ENCODE measurements around the gene PVRIG. TPM values are rescaled to one million over a fixed set of nuclear protein-coding genes. Genes with fewer than 3 reads are reported as not detected.
"Not testable (repeated sequence)": the region's sequence is repeated elsewhere in the genome, so short reads cannot be mapped to it uniquely, and the experiment has no call there.

PVRIG gene
- total RNA-seq, 3 donors from 2014 or later: 0.32 to 1.2 (median 0.66) TPM

GRCh38 chr7:100185726-100186125 lies 34.0 kb upstream of the PVRIG start:
- Histone ChIP-seq H3K27ac (no peak overlapping the region), H3K4me1 (no peaks in the 10 kb centered on the region), H3K36me3 (no peaks in the 10 kb centered on the region), H3K27me3 (no peaks in the 10 kb centered on the region), H3K9me3 (no peaks in the 10 kb centered on the region), H3K4me3 (no peak overlapping the region)
- TF ChIP-seq CTCF (IDR thresholded peaks at IDR 0.05) (no peak), POLR2A (IDR thresholded peaks at IDR 0.05) (no peak), POLR2AphosphoS5 (IDR thresholded peaks at IDR 0.05) (no peak)
- DNase-seq (ENCODE audit: low spot score in 2 of 2): no peak
- intact Hi-C loops (cut with DNase I; ENCODE audit: low total_unique reads): no loop called here

- DNase-seq (ENCODE audit: low spot score in 2 of 2): no peak
- H3K27ac ChIP-seq: no peak overlapping the region
- no peaks in the 10 kb centered on the region for H3K4me1 ChIP-seq
- H3K9me3 ChIP-seq: no peaks in the 10 kb centered on the region
- H3K36me3 ChIP-seq: no peaks in the 10 kb centered on the region
- no peaks in the 10 kb centered on the region for H3K27me3 ChIP-seq
- H3K4me3 ChIP-seq: no peak overlapping the region
- TF ChIP-seq CTCF (IDR thresholded peaks at IDR 0.05) (no peak), POLR2AphosphoS5 (IDR thresholded peaks at IDR 0.05) (no peak), POLR2A (IDR thresholded peaks at IDR 0.05) (no peak)
- intact Hi-C loops (cut with DNase I; ENCODE audit: low total_unique reads): no loop called here
These were observed 30.7 kb upstream of the PVRIG start for GRCh38 chr7:100189061-100189460.

GRCh38 chr7:100190048-100190711 lies 29.6 kb upstream of the PVRIG start:
- Histone ChIP-seq H3K4me1 (no peaks in the 10 kb centered on the region), H3K4me3 (no peak overlapping the region), H3K27me3 (no peaks in the 10 kb centered on the region), H3K9me3 (no peaks in the 10 kb centered on the region), H3K27ac (no peak overlapping the region), H3K36me3 (no peaks in the 10 kb centered on the region)
- no peak for DNase-seq (ENCODE audit: low spot score in 2 of 2)
- intact Hi-C loops (cut with DNase I; ENCODE audit: low total_unique reads): no loop called here
- no peak for TF ChIP-seq POLR2A (IDR thresholded peaks at IDR 0.05)
- TF ChIP-seq POLR2AphosphoS5 (IDR thresholded peaks at IDR 0.05): no peak
- TF ChIP-seq CTCF (IDR thresholded peaks at IDR 0.05): peak in 1 of 3 donors; percentile 22

GRCh38 chr7:100191775-100192174 lies 28.0 kb upstream of the PVRIG start:
- Histone ChIP-seq H3K4me1 (no peaks in the 10 kb centered on the region), H3K4me3 (no peak overlapping the region), H3K27me3 (no peaks in the 10 kb centered on the region), H3K36me3 (no peaks in the 10 kb centered on the region), H3K9me3 (no peaks in the 10 kb centered on the region), H3K27ac (no peak overlapping the region)
- TF ChIP-seq POLR2A (IDR thresholded peaks at IDR 0.05): no peak
- TF ChIP-seq CTCF (IDR thresholded peaks at IDR 0.05): no peak
- no peak for TF ChIP-seq POLR2AphosphoS5 (IDR thresholded peaks at IDR 0.05)
- DNase-seq (ENCODE audit: low spot score in 2 of 2): no peak
- intact Hi-C loops (cut with DNase I; ENCODE audit: low total_unique reads): no loop called here

- DNase-seq (ENCODE audit: low spot score in 2 of 2); intact Hi-C loops (cut with DNase I; ENCODE audit: low total_unique reads); H3K27ac ChIP-seq; H3K4me3 ChIP-seq; H3K9me3 ChIP-seq; H3K4me1 ChIP-seq; H3K27me3 ChIP-seq; H3K36me3 ChIP-seq: not testable (repeated sequence)
These were observed 27.4 kb upstream of the PVRIG start for GRCh38 chr7:100192281-100192862.
